Body of pancreas (tissue), 4 donors: ENCODE measurements around the gene CEACAM20. TPM values are rescaled to one million over a fixed set of nuclear protein-coding genes. Genes with fewer than 3 reads are reported as not detected.
A peak's percentile ranks its signal among the peaks of the same experiment; 100 is the strongest.

ENCODE experiments used
- ATAC-seq: fragments of 150-250 bp; one replicate; pipeline ENCODE4 v1.9.1; 2016
- DNase-seq, 4 donors: peaks; one replicate each; pipeline ENCODE4 v3.0.0-alpha.2; 2019
- H3K27ac ChIP-seq, 4 donors: fragments of 200-600 bp; sonication (generic); 1 replicate in 3 of 4; 2 replicates in 1 of 4; pipeline versions ENCODE4 v1.5.1 to v1.6.1; 2016 to 2019; ENCODE audit warnings: mild to moderate bottlenecking in 1 of 4, mixed read lengths in 1 of 4, moderate library complexity in 1 of 4
- H3K27me3 ChIP-seq, 2 donors: fragments of 200-600 bp; sonication (generic); one replicate each; pipeline ENCODE4 v1.6.0; 2016; ENCODE audit warnings: mild to moderate bottlenecking in 1 of 2
- H3K36me3 ChIP-seq, 2 donors: fragments of 200-600 bp; sonication (generic); replicated peaks in 1 of 2; 2 replicates each; pipeline ENCODE4 v1.5.1; 2016; ENCODE audit warnings: low read depth in 2 of 2; ENCODE audit not compliant: insufficient read depth in 1 of 2
- H3K4me1 ChIP-seq: fragments of 200-600 bp; sonication (generic); one replicate; pipeline ENCODE4 v1.6.0; 2016
- H3K4me3 ChIP-seq, 2 donors: fragments of 200-600 bp; sonication (generic); 1 replicate in 1 of 2; 2 replicates in 1 of 2; pipeline ENCODE4 v1.5.1; 2016 to 2019
- H3K9me3 ChIP-seq, 3 donors: fragments of 200-600 bp; sonication (generic); 1 replicate in 2 of 3; 2 replicates in 1 of 3; pipeline ENCODE4 v1.5.1; 2016
- CTCF ChIP-seq, 7 experiments: fragments of 450-650 bp in 4 of 7; fragments of 200-600 bp in 3 of 7; sonication (generic) in 3 of 7; IDR thresholded peaks; one replicate each; pipeline ENCODE4 v1.5.1; 2016 to 2019; ENCODE audit warnings: antibody characterized with exemption in 7 of 7
- POLR2A ChIP-seq, 3 donors: fragments of 450-650 bp; IDR thresholded peaks; one replicate each; pipeline ENCODE4 v1.6.1; 2016; ENCODE audit warnings: antibody characterized with exemption in 3 of 3, mild to moderate bottlenecking in 2 of 3
- WGBS, 2 donors: methylation state at CpG; one replicate each; pipeline ENCODE4 v1.1.5; 2017; 5-methylcytosine and 5-hydroxymethylcytosine counted together
- intact Hi-C: fragments of 100-400 bp; cut with DNase I; formaldehyde crosslinking; loops from one replicate; pipeline ENCODE4 v1.15.1; 2023
- total RNA-seq, 2 donors: library from RNA; depleted of rRNA; stranded (reverse); fragments of >200 nt; gene quantifications; one replicate each; pipeline ENCODE4 v1.1.0, GENCODE V29; 2016

The CEACAM20 gene
- total RNA-seq, 2 donors from 2014 or later: not detected

- Histone ChIP-seq H3K36me3 (no peaks in the 10 kb centered on the region), H3K4me3 (no peak overlapping the region), H3K4me1 (no peaks in the 10 kb centered on the region), H3K9me3 (peaks cover 0 to 6% (median 0%) of the 10 kb centered on the region in 3 donors), H3K27me3 (peaks cover 0 to 3% of the 10 kb centered on the region in 2 donors), H3K27ac (no peak overlapping the region)
- intact Hi-C loops: no loop called here
- TF ChIP-seq POLR2A (IDR thresholded peaks at IDR 0.05): no peak
- no peak for TF ChIP-seq CTCF (IDR thresholded peaks at IDR 0.05)
- DNase-seq (no peak), ATAC-seq (no peak)
These were observed 20.0 kb downstream of the CEACAM20 start for GRCh38 chr19:44509478-44509877.

- TF ChIP-seq POLR2A (IDR thresholded peaks at IDR 0.05): peak; percentile 66 to 90 (median 87)
- TF ChIP-seq CTCF (IDR thresholded peaks at IDR 0.05): peak in 5 of 7 experiments; percentile 37 to 54 (median 48)
- Histone ChIP-seq H3K9me3 (peaks cover 0 to 23% (median 0%) of the 10 kb centered on the region in 3 donors), H3K4me1 (peaks cover 23% of the 10 kb centered on the region), H3K36me3 (peaks cover 8% of the 10 kb centered on the region in 2 donors), H3K27ac (peak within 1 kb of the TSS; percentile 74 to 91 (median 82)), H3K4me3 (peak within 1 kb of the TSS; percentile 61 to 83), H3K27me3 (peaks cover 0 to 2% of the 10 kb centered on the region in 2 donors)
- ATAC-seq (peak; percentile 95), DNase-seq (peak; percentile 94 to 96 (median 96))
- 0% methylated on average over 20 to 77 of the region's 78 CpGs for WGBS, 2 donors
- intact Hi-C loops: loop anchor here (5.0 kb wide), 1 partner anchor 237 kb away; no protein-coding TSS in a partner anchor
These were observed 29.2 kb downstream of the CEACAM20 start, which contains the start of gene ZNF180 for GRCh38 chr19:44499962-44500949. ZNF180 (minus strand) TSS chr19:44500522; CDS start chr19:44497334, 3,188 bp downstream.

GRCh38 chr19:44499559-44499958 is 29.9 kb downstream of the CEACAM20 start:
- TF ChIP-seq POLR2A (IDR thresholded peaks at IDR 0.05): no peak
- TF ChIP-seq CTCF (IDR thresholded peaks at IDR 0.05): no peak
- ATAC-seq (no peak), DNase-seq (no peak)
- H3K27me3 ChIP-seq: no peaks in the 10 kb centered on the region
- peaks cover 23% of the 10 kb centered on the region for H3K4me1 ChIP-seq
- intact Hi-C loops: no loop called here
- H3K4me3 ChIP-seq: peak overlapping the region; percentile 61 to 83
- H3K36me3 ChIP-seq: peaks cover 13 to 15% of the 10 kb centered on the region in 2 donors
- peak overlapping the region in 1 of 4 donors; percentile 91 for H3K27ac ChIP-seq
- 13 to 17% methylated on average over 6 of the region's 6 CpGs for WGBS, 2 donors
- H3K9me3 ChIP-seq: peaks cover 0 to 30% (median 0%) of the 10 kb centered on the region in 3 donors

GRCh38 chr19:44498988-44499387 is 30.5 kb downstream of the CEACAM20 start:
- 92% methylated on average over 6 to 9 of the region's 9 CpGs for WGBS, 2 donors
- TF ChIP-seq POLR2A (IDR thresholded peaks at IDR 0.05): no peak
- TF ChIP-seq CTCF (IDR thresholded peaks at IDR 0.05): no peak
- DNase-seq (no peak), ATAC-seq (no peak)
- H3K4me3 ChIP-seq: no peak overlapping the region
- peaks cover 0 to 33% (median 0%) of the 10 kb centered on the region in 3 donors for H3K9me3 ChIP-seq
- H3K27me3 ChIP-seq: no peaks in the 10 kb centered on the region
- H3K36me3 ChIP-seq: peaks cover 14 to 20% of the 10 kb centered on the region in 2 donors
- intact Hi-C loops: no loop called here
- no peak overlapping the region for H3K27ac ChIP-seq
- H3K4me1 ChIP-seq: peaks cover 23% of the 10 kb centered on the region
